Measurements from ENCODE around the gene SFRP5. TPM values are rescaled to one million over a fixed set of nuclear protein-coding genes. Genes with fewer than 3 reads are reported as not detected.

The SFRP5 gene
- total RNA-seq, 1 donor from 2014 or later, result not detected

DNA sequence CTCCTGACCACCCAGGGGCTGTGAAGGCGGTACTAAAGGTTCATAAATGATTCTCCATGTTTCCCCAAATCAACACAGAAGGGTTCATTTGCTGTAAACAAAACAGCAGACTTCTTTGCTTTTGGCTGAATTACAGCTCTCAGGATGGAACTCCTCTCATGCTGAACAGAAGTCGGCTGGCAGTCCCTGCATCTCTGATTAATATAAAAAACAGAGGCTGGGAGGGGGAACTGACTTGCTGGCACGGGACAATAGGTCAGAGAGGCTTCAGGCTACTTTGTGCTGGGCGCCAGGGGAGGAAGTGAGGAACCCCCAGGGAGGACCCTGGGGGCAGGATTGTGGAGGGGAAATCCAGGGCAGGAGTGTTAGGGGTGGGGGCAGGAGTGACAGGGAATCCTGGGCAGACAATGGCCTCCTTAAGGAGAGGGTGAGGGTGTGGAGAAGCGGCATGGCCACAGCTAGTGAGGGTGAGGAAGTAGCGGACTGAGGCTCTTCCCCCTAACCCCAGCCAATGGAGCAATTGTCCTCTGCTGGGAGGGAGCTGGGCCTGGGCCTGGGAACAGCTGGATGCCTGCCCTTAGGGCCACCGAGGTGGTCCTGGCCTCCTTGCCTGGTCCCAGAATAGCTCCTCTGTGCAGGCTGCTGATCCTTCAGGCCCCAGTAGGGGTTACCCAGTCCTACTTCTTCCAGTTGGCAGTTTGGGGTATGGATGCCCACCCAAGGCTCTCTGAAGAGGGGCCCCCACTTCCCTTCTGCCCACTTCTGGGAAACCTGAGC is 9.2 kb upstream of the SFRP5 start:
- ChIA-PET CTCF (no interaction called here), POLR2A (no interaction called here)
- Mint-ChIP-seq H3K9me3 (no peaks in the 10 kb centered on the region), H3K4me1 (no peaks in the 10 kb centered on the region), H3K27me3 (peaks cover under 1% of the 10 kb centered on the region), H3K27ac (no peak overlapping the region), H3K36me3 (ENCODE audit: low read depth) (no peaks in the 10 kb centered on the region), H3K4me3 (no peak overlapping the region)
- DNase-seq, result no peak
- no peak for ATAC-seq (ENCODE audit: low read depth)
- TF ChIP-seq, protein P1, sequence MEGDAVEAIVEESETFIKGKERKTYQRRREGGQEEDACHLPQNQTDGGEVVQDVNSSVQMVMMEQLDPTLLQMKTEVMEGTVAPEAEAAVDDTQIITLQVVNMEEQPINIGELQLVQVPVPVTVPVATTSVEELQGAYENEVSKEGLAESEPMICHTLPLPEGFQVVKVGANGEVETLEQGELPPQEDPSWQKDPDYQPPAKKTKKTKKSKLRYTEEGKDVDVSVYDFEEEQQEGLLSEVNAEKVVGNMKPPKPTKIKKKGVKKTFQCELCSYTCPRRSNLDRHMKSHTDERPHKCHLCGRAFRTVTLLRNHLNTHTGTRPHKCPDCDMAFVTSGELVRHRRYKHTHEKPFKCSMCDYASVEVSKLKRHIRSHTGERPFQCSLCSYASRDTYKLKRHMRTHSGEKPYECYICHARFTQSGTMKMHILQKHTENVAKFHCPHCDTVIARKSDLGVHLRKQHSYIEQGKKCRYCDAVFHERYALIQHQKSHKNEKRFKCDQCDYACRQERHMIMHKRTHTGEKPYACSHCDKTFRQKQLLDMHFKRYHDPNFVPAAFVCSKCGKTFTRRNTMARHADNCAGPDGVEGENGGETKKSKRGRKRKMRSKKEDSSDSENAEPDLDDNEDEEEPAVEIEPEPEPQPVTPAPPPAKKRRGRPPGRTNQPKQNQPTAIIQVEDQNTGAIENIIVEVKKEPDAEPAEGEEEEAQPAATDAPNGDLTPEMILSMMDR (IDR thresholded peaks at IDR 0.05), result no peak
- intact Hi-C loops (cut with micrococcal nuclease), result no loop called here

DNA sequence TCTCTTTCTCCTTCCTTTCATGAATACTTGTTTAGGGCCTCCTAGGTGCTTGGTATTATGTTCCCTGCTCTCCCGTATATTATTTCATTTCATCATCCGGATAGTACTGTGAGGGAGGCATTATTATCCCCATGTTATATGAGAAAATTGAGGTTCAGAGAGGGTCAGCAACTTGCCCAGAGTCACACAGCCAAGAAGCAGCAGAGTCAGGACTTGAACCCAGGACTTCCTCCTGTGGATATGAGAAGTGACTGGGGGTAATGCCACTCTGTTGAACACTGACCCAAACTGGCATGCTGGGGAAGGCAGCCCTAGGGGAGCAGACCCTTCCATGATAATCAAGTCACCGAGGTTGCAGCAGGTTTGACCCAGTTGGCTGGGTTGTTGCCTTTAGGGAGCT is 8.2 kb upstream of the SFRP5 start:
- H3K27ac Mint-ChIP-seq, result no peak overlapping the region
- ATAC-seq (ENCODE audit: low read depth), result no peak
- CTCF ChIA-PET, result no interaction called here
- no peak for DNase-seq
- peaks cover 2% of the 10 kb centered on the region for H3K27me3 Mint-ChIP-seq
- no peaks in the 10 kb centered on the region for H3K4me1 Mint-ChIP-seq
- POLR2A ChIA-PET, result no interaction called here
- intact Hi-C loops (cut with micrococcal nuclease), result no loop called here
- H3K36me3 Mint-ChIP-seq (ENCODE audit: low read depth), result no peaks in the 10 kb centered on the region
- no peak overlapping the region for H3K4me3 Mint-ChIP-seq
- no peaks in the 10 kb centered on the region for H3K9me3 Mint-ChIP-seq
- TF ChIP-seq, protein P1 (IDR thresholded peaks at IDR 0.05), result no peak

DNA sequence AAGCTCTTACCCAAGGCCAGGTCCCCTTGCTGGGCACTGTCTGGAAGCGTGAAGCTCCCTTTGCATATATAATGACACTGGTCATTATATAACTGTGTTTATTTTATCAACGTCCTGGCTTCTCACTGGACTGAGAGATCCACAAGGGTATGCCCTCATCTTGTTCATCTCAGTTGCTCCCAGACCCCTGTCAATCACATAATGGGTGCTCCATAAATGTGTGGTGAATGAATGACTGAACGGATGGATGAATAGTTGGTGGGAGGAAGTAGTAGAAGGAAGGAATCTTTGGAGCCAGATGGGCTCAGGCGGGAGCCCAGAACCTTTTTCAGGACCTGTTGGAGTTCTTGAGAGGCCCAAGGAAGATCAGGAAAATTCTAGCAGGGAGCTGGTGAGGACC is 7.7 kb upstream of the SFRP5 start:
- POLR2A ChIA-PET, result no interaction called here
- intact Hi-C loops (cut with micrococcal nuclease), result no loop called here
- no peaks in the 10 kb centered on the region for H3K36me3 Mint-ChIP-seq (ENCODE audit: low read depth)
- TF ChIP-seq, protein P1 (IDR thresholded peaks at IDR 0.05), result no peak
- no peaks in the 10 kb centered on the region for H3K4me1 Mint-ChIP-seq
- H3K27me3 Mint-ChIP-seq, result peaks cover 2% of the 10 kb centered on the region
- no peak overlapping the region for H3K27ac Mint-ChIP-seq
- CTCF ChIA-PET, result no interaction called here
- H3K4me3 Mint-ChIP-seq, result no peak overlapping the region
- H3K9me3 Mint-ChIP-seq, result no peaks in the 10 kb centered on the region
- DNase-seq, result no peak
- ATAC-seq (ENCODE audit: low read depth), result no peak

GRCh38 chr10:97778452-97779302 is 6.9 kb upstream of the SFRP5 start:
- no peak overlapping the region for H3K27ac Mint-ChIP-seq

More at GRCh38 chr10:97778452-97779302, 6.9 kb upstream of the SFRP5 start:
- TF ChIP-seq, protein P1 (IDR thresholded peaks at IDR 0.05), result no peak
- Mint-ChIP-seq H3K4me1 (no peaks in the 10 kb centered on the region), H3K9me3 (no peaks in the 10 kb centered on the region), H3K4me3 (no peak overlapping the region), H3K36me3 (ENCODE audit: low read depth) (no peaks in the 10 kb centered on the region), H3K27me3 (peaks cover 6% of the 10 kb centered on the region)
- ChIA-PET POLR2A (interaction anchor here (0.9 kb wide), 1 partner anchor 71 kb away, joined by 4 read pairs; the partner anchor contains the start of gene GOLGA7B), CTCF (no interaction called here)
- no peak for DNase-seq
- intact Hi-C loops (cut with micrococcal nuclease), result no loop called here
- no peak for ATAC-seq (ENCODE audit: low read depth)

Measured in activated B cell treated with CpG ODN at 0.5 μM for 24 hours (primary cell).